HG02852 (cell line): ENCODE data around the gene XIST.
"Not testable (repeated sequence)": the region's sequence is repeated elsewhere in the genome, so short reads cannot be mapped to it uniquely, and the experiment has no call there.

Experiments used
- ATAC-seq: cut with Tn5 transposase; IDR thresholded peaks from one replicate; pipeline ENCODE4 v1.9.1; 2021; ENCODE audit warnings: mild to moderate bottlenecking, moderate library complexity; ENCODE audit not compliant: unreplicated experiment

The XIST gene

GRCh38 chrX:73852467-73852866 is at the start of gene XIST:
Gene XIST, minus strand, starts transcription at chrX:73852714.
- no peak for ATAC-seq

- ATAC-seq, result not testable (repeated sequence)
Measured at GRCh38 chrX:73898315-73898714, 45.8 kb upstream of the XIST start.

- ATAC-seq, result not testable (repeated sequence)
Measured at GRCh38 chrX:73892515-73893090, 40.1 kb upstream of the XIST start.

GRCh38 chrX:73882260-73882659 is 29.7 kb upstream of the XIST start:
- ATAC-seq, result not testable (repeated sequence)

GRCh38 chrX:73877687-73878086 is 25.2 kb upstream of the XIST start:
- no peak for ATAC-seq

GRCh38 chrX:73876911-73877310 is 24.4 kb upstream of the XIST start:
- ATAC-seq, result no peak

- no peak for ATAC-seq
Measured at GRCh38 chrX:73868916-73869315, 16.4 kb upstream of the XIST start.

- ATAC-seq, result no peak
Measured at GRCh38 chrX:73867144-73867543, 14.6 kb upstream of the XIST start.

GRCh38 chrX:73863852-73864251 is 11.3 kb upstream of the XIST start:
- ATAC-seq, result no peak

GRCh38 chrX:73863268-73863667 is 10.8 kb upstream of the XIST start:
- ATAC-seq, result no peak

GRCh38 chrX:73859622-73860021 is 7.1 kb upstream of the XIST start:
- ATAC-seq, result no peak

GRCh38 chrX:73855546-73855945 is 3.0 kb upstream of the XIST start:
- ATAC-seq, result no peak

- ATAC-seq, result no peak
Measured at GRCh38 chrX:73852022-73852421, 492 bp downstream of the XIST start.

GRCh38 chrX:73851014-73852009 is 1.2 kb downstream of the XIST start:
- peak; percentile 79 for ATAC-seq

- no peak for ATAC-seq
Measured at GRCh38 chrX:73850124-73851013, 2.1 kb downstream of the XIST start.

GRCh38 chrX:73849073-73849472 is 3.4 kb downstream of the XIST start:
- no peak for ATAC-seq

- no peak for ATAC-seq
Measured at GRCh38 chrX:73847991-73848390, 4.5 kb downstream of the XIST start.

GRCh38 chrX:73847100-73847499 is 5.4 kb downstream of the XIST start:
- no peak for ATAC-seq

GRCh38 chrX:73842541-73843234 is 9.8 kb downstream of the XIST start:
- ATAC-seq, result no peak

GRCh38 chrX:73841337-73841736 is 11.2 kb downstream of the XIST start:
- no peak for ATAC-seq
